SKM-1 treated with dmso at 0.1 percent for 144 hours (cell line): ENCODE measurements around the gene RNF10.
"Not testable (repeated sequence)": the region's sequence is repeated elsewhere in the genome, so short reads cannot be mapped to it uniquely, and the experiment has no call there.

Experiments used
- DNase-seq: peaks from one replicate; lab custom pipeline; 2025; ENCODE audit not compliant: unreplicated experiment; lab: John Stamatoyannopoulos, UW

The RNF10 gene

DNA sequence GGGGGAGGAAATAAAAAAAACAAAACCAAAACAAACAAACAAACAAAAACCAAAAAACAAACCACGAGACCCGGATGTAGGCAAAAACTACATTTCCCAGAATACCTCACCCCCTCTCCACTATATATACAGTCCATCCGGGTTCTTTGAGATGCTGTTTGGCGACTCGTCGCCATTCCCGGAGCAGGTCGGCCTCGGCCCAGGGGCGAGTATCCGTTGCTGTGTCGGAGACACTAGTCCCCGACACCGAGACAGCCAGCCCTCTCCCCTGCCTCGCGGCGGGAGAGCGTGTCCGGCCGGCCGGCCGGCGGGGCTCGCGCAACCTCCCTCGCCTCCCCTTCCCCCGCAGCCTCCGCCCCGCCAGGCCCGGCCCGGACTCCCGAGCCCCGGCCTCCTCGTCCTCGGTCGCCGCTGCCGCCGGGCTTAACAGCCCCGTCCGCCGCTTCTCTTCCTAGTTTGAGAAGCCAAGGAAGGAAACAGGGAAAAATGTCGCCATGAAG lies at the start of gene RNF10:
Gene RNF10, plus strand, starts transcription at position 154 of the 500 bp plus-strand sequence. CDS start 456 bp downstream, outside the sequence.
- DNase-seq, result peak; percentile 39

DNA sequence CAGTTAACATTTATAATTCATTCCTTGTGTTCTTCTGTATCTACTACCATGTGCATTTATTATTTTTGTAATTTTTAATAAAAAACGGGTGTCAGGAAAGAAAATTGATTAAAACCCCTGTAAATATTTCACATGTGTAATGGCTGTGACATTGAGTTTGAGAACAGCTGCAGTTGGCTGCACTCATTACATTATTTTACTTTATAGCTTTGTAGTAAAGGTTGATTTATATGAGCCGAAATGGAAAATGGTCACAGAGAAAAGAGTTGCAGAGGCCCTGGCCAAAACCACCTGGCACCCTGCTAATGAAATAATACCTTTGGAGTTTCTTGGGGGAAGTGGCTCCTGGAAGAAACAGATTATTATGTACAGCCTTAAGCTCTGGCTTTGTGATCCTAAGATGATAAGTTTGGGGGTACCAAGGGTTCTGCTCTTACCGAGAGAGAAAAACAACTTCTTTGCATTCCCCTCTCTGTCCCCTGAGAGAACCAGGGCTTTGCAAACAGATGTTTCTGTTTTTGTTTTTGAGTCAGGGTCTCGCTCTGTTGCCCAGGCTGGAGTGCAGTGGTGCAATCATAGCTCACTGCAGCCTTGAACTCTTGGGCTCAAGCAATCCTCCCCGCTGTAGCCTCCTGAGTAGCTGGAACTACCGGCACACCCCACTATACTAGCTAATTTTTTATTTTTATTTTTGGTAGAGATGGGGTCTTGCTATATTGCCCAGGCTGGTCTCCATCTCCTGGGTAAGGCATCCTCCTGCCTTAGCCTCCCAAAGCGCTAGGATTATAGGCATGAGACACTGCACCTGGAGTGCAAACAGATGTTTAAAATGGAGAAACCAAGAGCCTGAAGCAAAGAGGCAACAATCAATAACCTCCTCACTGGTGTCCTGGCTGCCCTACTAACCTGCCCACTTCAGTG lies 47.9 kb upstream of the RNF10 start:
- DNase-seq, result no peak

DNA sequence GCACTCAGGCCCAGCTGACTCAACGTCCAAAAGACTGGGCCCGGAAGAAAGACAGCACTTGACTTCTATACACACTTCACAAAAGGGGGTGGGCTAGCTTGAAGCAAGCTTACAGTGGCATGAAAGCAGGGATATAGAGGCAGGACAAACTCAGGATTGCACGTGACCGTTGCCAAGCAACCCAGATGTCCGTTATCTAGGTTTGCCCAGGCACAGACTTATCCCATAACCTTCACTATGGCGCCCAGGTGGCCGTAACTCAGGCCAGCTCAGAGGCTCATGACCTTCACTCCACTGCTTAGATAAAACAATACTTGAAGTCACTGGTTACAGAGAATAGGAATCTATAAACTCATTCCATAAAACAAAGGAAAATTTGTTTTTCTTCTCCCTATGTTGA lies 46.6 kb upstream of the RNF10 start:
- DNase-seq, result not testable (repeated sequence)

GRCh38 chr12:120488057-120488640 lies 46.0 kb upstream of the RNF10 start:
- no peak for DNase-seq

DNA sequence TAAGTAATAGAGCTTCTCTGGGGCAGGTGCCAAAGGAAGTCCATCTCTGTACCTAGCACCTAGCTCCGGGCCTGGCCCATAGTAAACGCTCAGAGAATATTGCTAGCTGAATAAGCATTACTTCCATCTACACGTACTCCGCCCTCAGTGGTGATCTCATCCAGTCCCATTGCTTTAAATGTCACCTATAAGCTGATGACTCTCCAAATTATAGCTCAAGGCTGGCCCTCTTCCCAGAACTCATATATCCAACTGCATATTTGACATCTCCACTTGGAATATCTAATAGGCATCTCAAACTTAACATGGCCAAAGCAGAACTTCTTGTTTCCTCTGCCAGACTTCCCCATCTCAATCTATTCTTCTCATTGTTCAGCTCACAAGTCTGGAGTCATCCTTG lies 45.1 kb upstream of the RNF10 start:
- no peak for DNase-seq

GRCh38 chr12:120490325-120490724 lies 43.8 kb upstream of the RNF10 start:
- DNase-seq, result no peak

DNA sequence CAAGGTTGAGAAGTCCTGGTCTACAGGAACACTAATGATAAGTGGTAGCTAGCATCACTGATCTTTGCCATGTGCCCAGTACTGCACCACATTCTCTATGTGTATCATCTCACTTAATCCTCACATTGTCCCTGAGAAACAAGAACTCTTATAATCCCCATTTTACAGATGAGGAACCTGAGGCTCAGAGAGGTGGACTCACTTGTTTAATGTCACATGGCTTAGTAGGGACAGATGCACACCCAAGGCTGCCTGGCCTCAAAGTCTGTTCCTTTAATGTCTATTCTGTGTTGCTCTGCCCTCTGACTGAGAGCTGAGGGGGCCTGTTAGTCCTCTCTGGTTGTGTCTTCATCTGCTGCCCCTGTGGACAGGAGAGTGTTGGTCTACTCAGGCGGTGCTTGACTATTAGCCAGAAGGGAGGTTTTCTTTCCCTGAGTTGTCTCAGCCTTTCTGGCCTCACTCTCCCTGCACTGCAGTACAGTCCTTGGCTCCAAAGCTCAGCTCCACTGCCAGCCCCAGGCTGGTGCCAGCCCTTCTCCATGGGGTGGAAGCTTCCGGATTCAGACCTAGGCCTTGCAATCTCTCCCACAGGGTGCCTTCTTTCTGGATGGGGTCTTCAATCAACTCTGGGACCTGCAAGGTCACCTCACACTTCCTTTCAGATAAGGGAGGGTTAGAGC lies 43.2 kb upstream of the RNF10 start:
- no peak for DNase-seq

GRCh38 chr12:120495186-120495730 lies 38.9 kb upstream of the RNF10 start:
- no peak for DNase-seq

DNA sequence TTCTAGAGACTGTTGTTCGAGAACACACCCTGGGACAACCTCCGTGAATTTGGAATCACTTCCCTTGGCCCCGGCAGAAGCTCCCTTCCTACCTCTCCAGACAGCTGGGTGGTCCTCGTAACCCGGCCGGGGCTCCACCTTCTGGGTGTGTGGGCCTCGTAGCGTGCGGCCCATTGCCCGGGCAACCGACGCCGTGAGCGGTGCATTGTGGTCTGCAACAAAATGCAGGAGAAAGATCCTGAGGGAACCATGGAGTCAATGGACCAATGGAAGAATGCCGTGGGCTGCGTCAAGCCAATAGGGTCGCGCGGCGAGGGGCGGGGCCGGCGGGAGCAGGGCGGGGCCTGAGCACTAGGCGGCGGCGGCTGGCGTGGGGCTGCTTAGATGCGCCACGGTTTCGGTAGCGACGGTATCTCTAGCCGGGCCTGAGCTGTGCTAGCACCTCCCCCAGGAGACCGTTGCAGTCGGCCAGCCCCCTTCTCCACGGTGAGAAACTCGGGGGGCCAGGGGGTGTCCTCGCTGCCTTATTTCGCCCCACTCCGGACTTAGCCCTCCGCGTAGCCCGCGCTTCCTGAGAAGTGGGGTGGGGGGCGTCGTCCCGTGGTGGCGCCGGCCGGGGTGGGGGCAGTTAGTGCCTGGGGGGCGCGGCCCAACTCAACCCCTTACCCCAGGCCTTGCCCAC lies 38.3 kb upstream of the RNF10 start, which contains the start of gene DYNLL1:
Gene DYNLL1, plus strand, starts transcription at position 383 of the 682 bp plus-strand sequence. CDS start 309 bp downstream, outside the sequence.
- peak; percentile 76 for DNase-seq

GRCh38 chr12:120496413-120497340 lies 37.5 kb upstream of the RNF10 start:
- DNase-seq, result no peak

GRCh38 chr12:120497524-120498150 lies 36.5 kb upstream of the RNF10 start:
- no peak for DNase-seq

- DNase-seq, result no peak
These were observed 35.2 kb upstream of the RNF10 start for GRCh38 chr12:120498870-120499515.

GRCh38 chr12:120500581-120500980 lies 33.6 kb upstream of the RNF10 start:
- no peak for DNase-seq

GRCh38 chr12:120504587-120504986 lies 29.6 kb upstream of the RNF10 start:
- DNase-seq, result no peak

DNA sequence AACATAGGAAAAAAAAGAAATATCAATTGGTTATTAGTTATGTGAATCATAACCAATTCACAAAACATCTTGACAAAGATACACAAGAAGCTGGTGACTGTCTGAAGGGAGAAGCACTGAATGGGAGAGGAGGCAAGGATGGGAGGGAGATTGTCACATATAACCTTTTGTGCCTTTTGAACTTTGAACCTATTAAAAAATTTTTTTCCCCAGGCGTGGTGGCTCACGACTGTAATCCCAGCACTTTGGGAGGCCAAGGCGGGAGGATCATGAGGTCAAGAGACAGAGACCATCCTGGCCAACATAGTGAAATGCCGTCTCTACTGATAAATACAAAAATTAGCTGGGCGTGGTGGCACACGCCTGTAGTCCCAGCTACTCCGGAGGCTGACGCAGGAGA lies 25.6 kb upstream of the RNF10 start:
- no peak for DNase-seq

- no peak for DNase-seq
These were observed 20.2 kb upstream of the RNF10 start for GRCh38 chr12:120514002-120514401.

- no peak for DNase-seq
These were observed 18.7 kb upstream of the RNF10 start for GRCh38 chr12:120515496-120515895.

GRCh38 chr12:120519324-120519723 lies 14.8 kb upstream of the RNF10 start:
- not testable (repeated sequence) for DNase-seq

- DNase-seq, result no peak
These were observed 11.6 kb upstream of the RNF10 start for GRCh38 chr12:120522568-120522967.
